ENCODE measurements around the gene ZNF491.

DNA sequence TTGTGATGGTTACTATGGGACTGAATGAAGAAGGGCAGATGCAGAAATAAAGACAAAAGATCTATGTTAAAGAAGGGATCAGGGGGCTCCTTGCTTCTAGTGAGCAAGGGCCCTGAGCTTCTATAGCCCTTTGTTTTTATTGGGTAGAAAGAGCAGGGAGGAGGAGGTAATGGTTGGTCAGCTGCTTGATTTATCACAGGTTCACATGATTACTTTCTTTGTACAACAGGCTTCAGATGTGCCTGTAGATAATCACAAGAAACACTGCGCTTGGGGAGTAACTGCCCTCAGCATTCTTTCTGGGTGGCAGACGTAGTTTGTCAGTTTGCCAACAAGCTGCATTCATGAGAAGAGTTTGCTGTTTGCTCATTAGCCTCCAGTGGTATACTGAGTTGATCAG is 45.4 kb downstream of the ZNF491 start:
- TF ChIP-seq, protein P1, sequence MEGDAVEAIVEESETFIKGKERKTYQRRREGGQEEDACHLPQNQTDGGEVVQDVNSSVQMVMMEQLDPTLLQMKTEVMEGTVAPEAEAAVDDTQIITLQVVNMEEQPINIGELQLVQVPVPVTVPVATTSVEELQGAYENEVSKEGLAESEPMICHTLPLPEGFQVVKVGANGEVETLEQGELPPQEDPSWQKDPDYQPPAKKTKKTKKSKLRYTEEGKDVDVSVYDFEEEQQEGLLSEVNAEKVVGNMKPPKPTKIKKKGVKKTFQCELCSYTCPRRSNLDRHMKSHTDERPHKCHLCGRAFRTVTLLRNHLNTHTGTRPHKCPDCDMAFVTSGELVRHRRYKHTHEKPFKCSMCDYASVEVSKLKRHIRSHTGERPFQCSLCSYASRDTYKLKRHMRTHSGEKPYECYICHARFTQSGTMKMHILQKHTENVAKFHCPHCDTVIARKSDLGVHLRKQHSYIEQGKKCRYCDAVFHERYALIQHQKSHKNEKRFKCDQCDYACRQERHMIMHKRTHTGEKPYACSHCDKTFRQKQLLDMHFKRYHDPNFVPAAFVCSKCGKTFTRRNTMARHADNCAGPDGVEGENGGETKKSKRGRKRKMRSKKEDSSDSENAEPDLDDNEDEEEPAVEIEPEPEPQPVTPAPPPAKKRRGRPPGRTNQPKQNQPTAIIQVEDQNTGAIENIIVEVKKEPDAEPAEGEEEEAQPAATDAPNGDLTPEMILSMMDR (IDR thresholded peaks at IDR 0.05; ENCODE audit: low read depth, low read length), result no peak
- no peak for TF ChIP-seq EZH2phosphoT487 (IDR thresholded peaks at IDR 0.05; ENCODE audit: low read depth)

Measured in OCI-LY3 (cell line).